RKO (cell line): ENCODE measurements around the gene EPB41.
"Not testable (repeated sequence)": the region's sequence is repeated elsewhere in the genome, so short reads cannot be mapped to it uniquely, and the experiment has no call there.

Source experiments
- DNase-seq: peaks from one replicate; pipeline ENCODE4 v3.0.0-alpha.2; 2016; ENCODE audit warnings: low spot score

The EPB41 gene

DNA sequence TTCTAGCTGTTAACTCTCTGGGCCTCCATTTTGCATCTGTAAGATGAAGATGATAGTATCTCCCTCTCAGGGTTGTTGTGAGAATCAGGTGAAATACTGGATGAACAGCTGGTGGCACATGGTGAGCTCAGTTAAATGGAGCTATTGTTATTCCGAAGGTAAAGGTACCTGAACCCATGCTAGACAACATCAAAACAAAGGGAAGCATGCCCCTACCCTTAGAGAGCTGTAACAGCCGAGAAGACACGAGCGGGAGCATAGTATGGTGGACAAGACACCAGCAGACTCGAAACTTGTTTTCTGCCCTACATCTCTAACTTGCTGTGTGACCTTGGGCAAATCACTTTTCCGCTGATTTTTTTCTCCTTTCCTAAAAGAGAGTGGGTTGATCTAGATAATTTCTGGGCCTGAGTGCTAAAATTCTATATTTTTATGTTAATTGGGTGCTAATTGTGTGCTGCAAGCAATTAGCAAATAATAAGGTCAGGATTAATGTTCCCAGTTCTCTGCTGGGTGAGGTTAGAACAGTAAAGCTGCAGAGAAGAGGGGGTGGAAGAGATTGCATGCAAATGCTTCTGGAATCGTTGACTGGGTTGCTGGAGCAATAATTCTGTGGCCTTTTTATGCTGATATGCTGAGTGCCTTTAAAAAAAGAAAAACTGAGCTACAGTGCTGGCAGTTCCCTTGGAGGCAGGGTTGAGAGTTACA is 198.5 kb downstream of the EPB41 start:
- no peak for DNase-seq

DNA sequence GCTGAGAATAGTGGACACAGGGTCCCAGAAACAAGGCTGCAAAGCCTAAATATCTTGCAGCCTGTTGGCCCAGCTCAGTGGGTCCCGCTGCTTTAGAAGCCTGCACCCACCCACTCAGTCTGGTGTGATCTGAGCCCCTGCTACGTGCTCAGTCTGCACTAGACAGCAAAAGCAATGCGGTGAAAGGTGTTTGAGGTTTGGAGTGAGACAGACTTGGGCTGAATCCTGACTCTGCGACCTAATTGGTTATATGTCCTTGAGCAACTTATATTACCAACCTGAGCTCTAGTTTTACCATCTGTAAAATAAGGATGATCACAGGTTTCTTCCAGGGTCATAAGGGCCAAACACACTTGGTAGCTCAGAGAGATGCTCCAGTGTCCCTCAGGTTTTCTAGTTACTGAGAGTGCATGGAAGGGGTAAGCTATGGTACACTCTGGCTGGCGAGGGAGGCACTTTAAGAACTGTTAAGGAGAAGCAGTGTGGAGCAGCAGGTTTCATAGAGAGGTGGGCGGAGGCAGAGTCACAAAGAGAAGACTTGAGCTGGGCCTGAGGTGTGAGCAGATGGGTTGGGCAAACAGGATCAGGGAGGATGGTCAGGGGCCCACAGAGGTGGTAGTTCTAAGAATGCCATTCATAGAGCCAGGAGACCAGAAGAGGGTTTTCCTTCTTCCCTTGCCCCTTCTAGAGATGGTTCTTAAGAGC is 199.2 kb downstream of the EPB41 start:
- no peak for DNase-seq

DNA sequence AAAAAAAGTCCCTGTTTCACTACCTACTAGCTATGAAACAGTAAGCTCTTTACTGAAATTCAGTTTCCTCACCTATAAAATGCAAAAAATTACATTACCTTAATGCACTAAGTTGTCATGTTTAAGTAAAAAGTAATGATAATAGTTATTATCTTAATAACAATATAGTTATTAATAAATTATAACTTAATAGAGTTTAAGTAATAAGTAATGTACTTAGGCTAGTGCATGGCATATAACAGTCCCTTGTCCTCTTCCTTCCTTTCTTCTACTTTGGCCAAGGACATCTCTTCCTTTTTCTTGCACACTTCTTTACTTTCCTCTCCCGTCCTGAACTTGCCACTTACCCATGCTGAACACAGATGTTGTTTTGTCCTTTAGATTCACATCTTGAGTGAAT is 200.3 kb downstream of the EPB41 start:
- no peak for DNase-seq

DNA sequence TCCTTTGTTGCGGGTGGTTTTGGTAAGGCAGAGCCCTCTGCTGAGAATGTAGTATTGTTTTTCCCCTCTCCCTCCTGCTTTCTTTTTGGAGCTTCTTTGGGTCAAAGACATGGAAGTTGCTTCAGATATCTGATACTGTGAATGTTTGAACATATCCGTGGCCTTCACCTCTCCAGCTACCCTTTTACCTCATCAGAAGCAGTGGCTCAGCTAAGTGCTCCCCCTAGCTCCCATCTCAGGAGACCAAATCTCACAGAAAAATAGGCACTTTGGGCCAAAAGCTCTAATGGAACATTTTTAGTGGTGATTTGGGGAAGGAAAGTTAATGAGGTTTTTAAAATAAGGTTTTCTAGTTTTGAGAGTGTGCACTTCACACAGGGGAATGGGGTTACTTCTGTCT is 203.0 kb downstream of the EPB41 start:
- DNase-seq = no peak

DNA sequence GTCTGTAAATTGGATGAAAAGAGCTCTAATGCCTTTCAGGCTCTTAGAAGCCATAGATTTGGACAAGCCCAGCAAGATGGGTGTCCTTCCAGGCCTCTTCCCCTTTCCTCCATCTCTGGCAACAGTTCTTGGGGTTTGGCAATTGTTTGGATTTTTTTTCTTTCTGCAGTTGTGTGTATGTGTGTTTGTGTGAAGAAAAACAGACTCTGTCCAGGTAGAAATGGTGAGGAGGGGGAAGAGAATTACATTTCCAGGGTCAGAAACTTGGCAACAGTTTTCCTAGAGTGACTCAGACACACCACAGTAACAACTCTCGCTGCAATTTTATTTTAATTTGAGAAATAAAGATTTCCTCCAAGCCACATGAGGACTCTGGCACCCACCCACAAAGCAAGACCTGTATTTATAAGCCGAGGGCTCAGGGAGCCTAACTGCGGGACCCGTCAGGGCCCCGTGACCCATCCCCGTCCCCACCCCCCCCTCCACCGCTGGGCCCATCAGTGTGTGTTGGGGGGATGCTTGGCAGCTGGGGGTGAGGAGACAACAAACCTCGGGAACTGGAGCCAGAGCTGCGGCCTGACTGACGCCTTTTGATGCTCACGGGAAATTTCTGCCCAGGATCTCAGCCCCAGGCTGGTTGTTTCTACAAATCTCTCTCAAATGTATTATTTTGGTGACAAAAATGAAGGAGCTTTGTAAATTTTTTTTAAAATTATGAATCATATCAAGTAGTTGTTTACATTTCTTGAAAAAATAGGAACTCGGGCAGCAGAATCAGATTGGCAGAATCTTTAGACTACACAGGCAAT is 205.0 kb downstream of the EPB41 start:
- DNase-seq = no peak

DNA sequence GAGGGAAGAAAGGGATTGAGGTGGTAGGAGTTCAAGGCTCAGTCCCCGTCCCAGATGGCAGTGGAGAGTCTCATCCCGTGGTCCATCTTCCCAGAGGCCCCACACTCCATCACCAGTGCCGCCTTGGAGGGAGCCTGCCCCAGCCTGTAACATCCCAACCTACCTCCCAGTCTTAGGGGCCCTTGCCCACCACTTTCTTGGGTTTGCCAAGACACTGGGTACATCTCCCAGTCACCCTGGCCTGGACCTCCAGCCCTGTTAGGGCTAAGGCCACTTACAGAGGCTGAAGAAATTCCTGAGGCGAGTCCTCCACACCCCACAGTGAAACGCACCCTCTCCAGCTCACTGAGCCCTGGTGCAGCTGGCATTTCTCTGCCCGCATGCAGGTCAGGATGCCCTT is 206.0 kb downstream of the EPB41 start:
- no peak for DNase-seq

DNA sequence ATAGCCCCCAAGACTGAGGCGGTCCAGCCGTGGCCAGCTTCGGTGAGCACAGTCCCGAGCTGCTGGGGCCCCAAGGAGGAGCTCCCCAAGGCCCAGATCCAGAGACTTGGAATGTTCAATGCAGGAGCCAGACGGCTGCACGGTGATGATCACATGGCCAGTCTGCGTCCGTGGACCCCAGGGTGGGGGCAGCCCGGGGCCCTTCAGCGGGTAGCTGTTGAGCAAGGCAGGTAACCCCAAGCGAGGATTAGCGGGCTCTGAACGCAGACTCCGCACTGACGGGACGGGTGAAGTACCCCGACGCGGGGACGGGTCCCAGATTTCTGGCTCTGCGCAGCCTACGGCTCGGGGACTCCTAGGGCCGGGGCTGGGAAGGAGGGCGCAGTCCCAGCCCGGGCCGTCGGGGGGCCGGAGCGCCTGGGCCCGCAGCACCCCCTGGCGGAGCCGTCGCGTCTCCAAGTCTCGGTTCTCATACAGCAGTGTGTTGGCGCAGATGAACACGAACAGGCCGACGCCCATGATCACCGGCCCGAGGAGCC is 206.6 kb downstream of the EPB41 start:
- DNase-seq = no peak

DNA sequence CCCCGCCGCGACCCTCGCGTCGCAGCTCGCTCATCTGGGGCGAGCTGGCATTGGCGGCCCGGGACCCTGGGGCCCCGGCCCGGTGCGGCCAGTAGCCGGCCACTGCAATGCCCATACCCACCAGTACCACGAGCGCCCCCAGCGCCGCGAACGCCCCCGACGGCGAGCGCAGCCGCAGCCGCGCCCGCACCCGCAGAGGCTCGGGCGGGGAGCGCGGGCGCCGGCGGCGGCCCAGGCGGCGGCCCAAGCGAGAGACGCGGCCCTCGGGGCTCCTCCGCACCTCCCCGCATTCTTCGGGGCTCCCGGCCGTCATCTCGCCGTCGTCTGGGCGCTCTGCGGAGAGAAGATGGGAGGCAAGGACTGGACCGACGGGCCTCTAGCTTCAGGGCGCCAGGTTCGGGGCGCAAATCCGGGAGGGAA is 207.2 kb downstream of the EPB41 start:
- DNase-seq = no peak

DNA sequence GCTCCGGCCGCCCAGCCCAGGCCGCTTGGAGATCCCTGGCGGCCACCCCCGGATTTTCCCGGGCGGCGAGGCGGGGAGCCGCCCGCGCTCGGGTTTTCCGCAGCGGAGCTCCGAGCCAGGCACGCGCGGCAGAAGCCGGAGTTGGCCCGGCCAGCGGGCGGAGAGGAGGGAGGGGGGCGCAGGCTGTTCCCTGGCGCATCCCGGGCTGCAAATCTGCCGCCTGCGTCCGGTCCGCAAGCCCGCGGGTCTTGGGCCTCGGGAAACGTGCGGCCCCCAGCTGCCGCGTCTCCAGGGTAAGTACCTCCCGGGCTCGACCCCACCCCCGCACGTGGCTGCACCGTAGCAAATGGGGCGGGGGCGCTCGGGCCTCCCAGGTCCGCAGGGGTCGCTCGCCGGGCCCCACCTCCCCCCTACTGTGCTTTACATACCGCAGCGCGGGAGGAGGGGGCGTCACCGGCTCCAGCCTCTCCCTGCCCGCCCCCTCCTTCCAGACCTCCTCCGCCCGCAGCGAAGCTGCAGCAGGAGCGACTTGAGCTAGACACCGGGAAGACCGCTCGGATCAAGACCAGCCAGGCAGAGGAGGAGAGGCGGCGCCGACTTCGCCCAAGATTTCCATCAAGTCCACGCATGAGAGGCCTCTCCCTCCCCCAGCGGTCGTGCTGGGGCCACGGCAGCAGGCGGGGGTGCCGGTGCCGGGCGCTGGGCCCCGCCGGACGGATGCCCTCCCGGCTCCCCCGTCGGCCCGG is 207.7 kb downstream of the EPB41 start:
- DNase-seq = no peak

DNA sequence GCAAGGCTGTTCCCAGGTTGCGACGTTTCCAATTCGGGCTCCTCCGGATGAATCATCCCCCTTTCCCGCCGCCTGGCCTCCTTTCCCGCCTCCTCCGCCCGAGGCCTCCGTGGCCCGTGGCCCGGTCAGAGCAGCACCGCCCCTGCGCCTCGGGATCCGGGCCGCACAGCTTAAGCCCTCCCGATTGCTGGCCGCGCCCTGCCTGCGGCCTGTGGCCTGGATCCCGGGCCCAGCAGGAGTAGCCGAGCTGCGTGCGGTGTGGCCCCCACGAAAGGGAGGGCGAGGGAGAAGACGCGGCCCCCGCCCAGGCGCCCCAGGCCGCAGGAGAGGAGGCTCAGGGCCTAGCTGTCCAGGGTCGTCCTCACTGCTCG is 208.3 kb downstream of the EPB41 start:
- no peak for DNase-seq

DNA sequence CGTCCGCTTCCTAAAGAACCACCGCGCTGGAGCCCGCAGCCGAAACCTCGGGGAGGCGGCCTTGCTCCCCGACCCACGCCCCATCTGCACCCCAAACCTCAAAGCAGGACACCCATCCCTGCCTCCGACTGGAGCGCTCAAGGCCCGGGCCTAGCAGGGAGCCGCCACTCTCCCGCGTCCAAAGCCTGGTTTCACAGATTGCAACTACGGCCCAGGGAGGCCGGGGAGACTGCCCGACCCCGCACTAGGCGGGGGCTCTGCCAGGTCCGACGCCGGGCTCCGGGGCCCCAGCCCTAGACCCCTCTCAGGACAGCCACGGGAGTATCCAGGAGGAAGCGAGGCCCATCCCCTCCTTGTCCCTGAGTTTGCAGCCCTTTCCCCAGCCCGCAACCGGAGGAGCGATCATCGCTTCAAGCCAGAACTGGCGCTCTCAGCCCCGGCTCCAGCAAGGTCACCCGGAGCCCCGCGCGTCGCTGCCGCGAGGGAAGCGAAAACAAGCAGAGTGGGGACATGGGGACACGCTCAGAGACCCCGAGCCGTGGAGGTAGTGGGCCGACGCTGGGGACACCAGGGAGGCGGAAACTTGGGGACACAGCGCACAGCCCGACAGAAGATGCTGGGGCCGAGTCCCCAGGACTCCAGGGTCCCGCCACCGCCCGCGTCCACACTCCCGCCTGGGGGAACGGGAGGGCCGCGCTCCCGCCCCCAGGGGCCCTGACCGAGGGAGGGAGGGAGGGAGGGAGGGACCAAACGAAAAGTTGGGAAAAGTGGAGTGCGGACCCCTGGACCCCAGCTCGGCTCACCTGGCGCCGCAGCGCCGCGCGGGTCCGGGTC is 208.9 kb downstream of the EPB41 start:
- DNase-seq = no peak

DNA sequence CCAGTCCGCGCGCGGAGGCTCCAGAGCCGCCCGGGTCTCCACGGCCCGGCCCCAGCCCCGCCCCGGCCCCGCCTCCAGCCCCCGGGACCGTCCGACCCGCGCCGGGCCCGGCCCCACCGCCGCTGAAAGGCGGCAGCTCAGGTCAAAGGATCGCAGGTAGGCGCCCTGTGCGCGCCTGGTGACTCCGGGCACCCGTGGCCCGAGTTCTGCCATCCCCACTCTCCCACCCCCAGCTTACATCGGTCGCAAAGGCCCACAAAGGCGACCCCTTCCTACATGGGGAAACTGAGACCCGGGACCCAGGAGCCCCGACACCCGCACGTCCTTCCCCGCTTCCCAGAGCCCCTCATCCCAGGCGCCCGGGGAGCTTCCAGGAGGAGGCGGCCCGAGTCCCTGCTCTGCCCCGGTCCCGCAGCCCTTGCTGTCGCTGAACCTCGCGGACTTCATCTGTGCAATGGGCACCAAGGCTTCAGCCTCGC is 209.6 kb downstream of the EPB41 start, which contains the start of gene TMEM200B:
TMEM200B (minus strand) TSS at position 17 of the 479 bp plus-strand sequence. CDS start 2,075 bp downstream, outside the sequence.
- no peak for DNase-seq

DNA sequence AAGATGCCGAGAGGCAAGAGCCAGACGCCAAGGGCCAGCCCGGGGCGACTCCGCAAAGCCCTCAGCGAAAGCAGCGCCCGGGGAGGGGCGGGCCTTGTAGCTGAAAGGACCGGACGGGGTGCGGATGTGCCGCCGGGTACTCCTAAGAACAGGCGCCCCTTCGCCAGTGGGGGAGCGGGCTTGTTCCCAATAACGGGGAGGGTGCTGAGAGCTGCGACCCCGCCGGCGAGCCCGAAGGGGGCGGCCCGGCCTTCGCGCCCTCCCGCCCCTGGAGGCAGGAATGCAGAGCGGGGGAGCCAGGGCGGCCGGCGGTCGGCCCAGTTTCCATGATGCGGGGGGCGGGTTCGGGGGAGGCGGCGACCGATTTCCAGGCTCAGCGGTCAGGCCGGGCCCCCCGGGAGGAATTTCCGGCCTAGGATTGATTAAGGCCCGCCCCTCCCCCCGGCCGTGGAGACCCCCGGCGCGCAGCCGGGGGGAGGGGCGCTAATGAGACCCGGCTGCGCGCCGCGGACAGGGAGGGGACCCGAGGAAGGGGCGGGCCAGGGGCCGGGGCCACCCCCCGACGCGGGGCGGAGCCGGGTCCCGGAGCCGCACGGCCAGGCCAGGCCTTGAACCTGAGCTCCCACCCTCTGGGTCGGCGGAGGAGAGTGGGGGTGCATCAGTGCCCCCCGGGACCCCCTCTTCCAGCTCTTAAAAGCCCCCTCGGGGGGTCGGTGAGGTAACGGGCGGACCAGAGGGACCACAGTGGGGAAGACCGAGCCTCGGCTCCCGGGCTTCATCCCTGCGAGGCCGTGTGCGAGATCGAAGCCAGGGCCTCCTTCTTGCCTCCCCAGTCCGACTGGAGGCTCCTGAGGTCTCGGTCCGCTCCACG is 210.2 kb downstream of the EPB41 start:
- no peak for DNase-seq

DNA sequence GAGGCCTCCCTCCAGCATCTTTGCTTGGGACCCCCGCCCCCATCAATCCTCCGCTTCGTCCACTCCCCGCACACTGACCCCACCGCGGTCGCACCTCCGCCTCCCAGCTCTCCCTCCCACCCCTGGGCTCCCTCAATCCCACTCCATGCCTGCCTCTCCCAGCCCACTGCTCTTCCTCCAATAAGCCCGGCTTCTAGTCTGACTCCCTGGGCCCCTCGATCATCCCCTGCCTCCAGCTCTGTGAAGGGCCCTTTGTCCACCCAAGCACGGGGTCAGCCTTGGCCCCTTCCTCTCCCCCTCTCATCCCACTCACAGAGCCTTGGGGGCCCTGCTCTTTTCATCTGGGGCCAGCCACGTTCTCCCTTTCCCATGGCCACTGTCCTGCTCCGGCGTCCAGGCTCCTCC is 210.9 kb downstream of the EPB41 start:
- DNase-seq = no peak

DNA sequence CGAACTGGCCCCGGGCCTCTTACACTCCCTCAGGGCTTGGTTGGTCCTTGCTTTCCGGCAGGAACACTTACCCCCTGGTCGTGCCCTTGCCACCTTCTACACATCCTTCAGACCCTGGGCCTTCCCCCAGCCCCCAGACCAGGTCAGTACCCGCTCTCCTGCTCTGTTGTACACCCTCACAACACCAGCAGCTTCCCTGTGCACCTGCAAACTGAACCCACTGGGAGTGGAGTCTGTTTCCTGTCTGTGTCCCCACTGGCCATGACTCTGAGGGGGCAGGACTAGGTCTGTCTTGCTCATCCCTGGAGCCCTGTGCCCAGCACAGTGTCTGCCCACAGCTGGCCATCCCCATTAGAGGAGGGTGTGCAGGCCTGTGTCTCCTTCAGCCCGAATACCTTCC is 211.4 kb downstream of the EPB41 start:
- no peak for DNase-seq

DNA sequence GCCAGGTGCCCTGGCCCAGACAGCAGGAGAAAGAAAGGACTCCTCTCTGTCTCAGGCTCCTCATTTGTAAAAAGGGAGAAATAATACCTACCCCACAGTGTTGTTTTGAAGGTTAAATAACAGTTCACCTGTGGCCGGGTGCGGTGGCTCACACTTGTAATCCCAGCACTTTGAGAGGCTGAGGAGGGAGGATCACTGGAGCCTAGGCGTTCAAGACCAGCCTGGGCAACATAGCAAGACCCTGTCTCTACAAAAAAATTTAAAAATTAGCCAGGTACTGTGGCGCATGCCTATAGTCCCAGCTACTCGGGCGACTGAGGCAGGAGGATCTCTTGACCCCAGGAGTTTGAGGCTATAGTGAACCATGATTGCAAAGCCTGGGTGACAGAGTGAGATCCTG is 211.8 kb downstream of the EPB41 start:
- DNase-seq = no peak

DNA sequence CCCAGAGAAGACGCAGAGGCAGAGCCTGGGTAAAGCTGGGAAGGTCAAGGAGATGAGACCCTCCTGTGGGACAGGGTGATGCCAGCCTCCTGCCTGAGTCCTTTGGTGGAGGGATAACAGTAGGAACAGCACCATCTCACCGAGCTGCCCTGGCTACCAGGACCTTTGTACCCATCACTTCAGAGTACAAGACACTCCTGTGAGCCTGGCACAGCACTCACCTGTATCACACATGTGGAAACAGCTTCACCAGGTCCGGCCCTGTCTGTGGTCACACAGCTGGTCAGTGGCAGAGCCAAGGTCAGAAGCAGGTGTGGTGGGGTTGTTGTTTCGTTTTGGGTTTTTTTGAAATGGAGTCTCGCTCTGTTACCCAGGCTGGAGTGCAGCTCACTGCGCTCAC is 214.4 kb downstream of the EPB41 start:
- DNase-seq = no peak

DNA sequence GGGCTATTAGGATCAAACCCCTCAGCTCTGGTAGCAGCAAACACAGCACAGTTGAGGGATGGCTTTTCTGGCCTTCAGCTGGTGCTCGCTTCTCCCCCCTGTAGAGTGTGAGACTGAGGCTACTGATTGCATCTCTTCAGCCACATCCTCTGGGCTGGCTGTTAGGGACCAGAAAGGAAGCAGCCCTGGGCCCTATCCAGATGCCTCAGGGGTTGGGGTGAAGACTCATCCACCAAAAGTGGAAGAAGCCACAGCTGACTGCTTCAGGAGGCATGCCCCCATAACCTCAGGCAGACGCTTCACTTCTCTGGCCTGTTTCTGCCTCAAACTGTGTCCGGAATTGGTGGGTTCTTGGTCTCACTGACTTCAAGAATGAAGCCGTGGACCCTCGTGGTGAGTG is 215.5 kb downstream of the EPB41 start:
- no peak for DNase-seq

DNA sequence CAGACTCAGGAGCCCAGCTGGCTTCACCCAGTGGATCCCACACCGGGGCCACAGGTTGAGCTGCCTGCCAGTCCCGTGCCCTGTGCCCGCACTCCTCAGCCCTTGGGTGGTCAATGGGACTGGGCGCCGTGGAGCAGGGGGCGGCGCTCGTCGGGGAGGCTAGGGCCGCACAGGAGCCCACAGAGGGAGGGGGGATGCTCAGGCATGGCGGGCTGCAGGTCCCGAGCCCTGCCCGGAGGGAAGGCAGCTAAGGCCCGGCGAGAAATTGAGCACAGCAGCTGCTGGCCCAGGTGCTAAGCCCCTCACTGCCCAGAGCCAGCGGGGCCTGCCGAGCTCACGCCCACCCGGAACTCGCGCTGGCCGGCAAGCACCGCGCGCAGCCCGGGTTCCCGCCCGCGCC is 216.7 kb downstream of the EPB41 start:
- not testable (repeated sequence) for DNase-seq
